ENCODE data around the gene MAP2. TPM values are rescaled to one million over a fixed set of nuclear protein-coding genes. Genes with fewer than 3 reads are reported as not detected.

Gene MAP2
- total and polyA plus RNA-seq, 2 donors (not counting 3 experiments of a cell fraction or from before 2014, with no cell fraction given): 19.4 to 46.1 TPM

GRCh38 chr2:209582281-209582680 lies 158.4 kb downstream of the MAP2 start:
- H3K9ac ChIP-seq (replicated peaks; ENCODE audit: extremely low read depth, insufficient read depth, low read length): no peak overlapping the region
- DNase-seq (ENCODE audit: low read depth, low spot score) (no peak), FAIRE-seq (no peak)
- no peaks in the 10 kb centered on the region for H3K4me1 ChIP-seq (ENCODE audit: control insufficient read depth, extremely low read depth, insufficient read depth, low read length)
- no TSS peak for BruUV-seq (replicated peaks)
- no peak overlapping the region for H3K27ac ChIP-seq (ENCODE audit: insufficient read depth, low read depth, low read length)
- ChIA-PET CTCF (interaction anchor here (0.6 to 1.5 kb wide), 2 partner anchors 109 to 158 kb away, joined by 3 read pairs; partner anchors contain the start of gene MAP2), POLR2A (no interaction called here)
- intact Hi-C loops (cut with micrococcal nuclease): no loop called here
- TF ChIP-seq POLR2A (IDR thresholded peaks at IDR 0.05; ENCODE audit: low read depth, low read length) (no peak), POLR2AphosphoS5 (IDR thresholded peaks at IDR 0.05; ENCODE audit: insufficient read depth, low read depth, low read length) (no peak), JUN (IDR thresholded peaks at IDR 0.05; ENCODE audit: borderline replicate concordance, insufficient read depth, insufficient read length, low read depth) (no peak), FOS (IDR thresholded peaks at IDR 0.05; ENCODE audit: borderline replicate concordance, insufficient read depth, low read length) (no peak), MYC (IDR thresholded peaks at IDR 0.05; ENCODE audit: low read depth, low read length) (no peak), MAX (IDR thresholded peaks at IDR 0.05; ENCODE audit: insufficient read depth, insufficient read length) (no peak), GATA2 (IDR thresholded peaks at IDR 0.05; ENCODE audit: insufficient read depth, insufficient read length, low read depth, low read length) (no peak), EZH2 (IDR thresholded peaks at IDR 0.05; ENCODE audit: borderline replicate concordance, low read depth, low read length, severe bottlenecking) (no peak)
- TF ChIP-seq, protein P1, sequence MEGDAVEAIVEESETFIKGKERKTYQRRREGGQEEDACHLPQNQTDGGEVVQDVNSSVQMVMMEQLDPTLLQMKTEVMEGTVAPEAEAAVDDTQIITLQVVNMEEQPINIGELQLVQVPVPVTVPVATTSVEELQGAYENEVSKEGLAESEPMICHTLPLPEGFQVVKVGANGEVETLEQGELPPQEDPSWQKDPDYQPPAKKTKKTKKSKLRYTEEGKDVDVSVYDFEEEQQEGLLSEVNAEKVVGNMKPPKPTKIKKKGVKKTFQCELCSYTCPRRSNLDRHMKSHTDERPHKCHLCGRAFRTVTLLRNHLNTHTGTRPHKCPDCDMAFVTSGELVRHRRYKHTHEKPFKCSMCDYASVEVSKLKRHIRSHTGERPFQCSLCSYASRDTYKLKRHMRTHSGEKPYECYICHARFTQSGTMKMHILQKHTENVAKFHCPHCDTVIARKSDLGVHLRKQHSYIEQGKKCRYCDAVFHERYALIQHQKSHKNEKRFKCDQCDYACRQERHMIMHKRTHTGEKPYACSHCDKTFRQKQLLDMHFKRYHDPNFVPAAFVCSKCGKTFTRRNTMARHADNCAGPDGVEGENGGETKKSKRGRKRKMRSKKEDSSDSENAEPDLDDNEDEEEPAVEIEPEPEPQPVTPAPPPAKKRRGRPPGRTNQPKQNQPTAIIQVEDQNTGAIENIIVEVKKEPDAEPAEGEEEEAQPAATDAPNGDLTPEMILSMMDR (IDR thresholded peaks at IDR 0.05; ENCODE audit: extremely low read depth in 1 of 2, insufficient read depth in 1 of 2, low read depth in 1 of 2, low read length in 2 of 2): no peak
- H3K27me3 ChIP-seq (ENCODE audit: control insufficient read depth in 2 of 2, insufficient read depth in 2 of 2, low read length in 2 of 2): no peaks in the 10 kb centered on the region
- no peaks in the 10 kb centered on the region for H4K20me1 ChIP-seq (replicated peaks; ENCODE audit: control insufficient read depth, extremely low read depth, insufficient read depth, low read length)
- no peak overlapping the region for H3K4me3 ChIP-seq (replicated peaks in 1 of 3; ENCODE audit: insufficient read depth in 1 of 3, low read depth in 1 of 3, low read length in 3 of 3)
- dilution Hi-C loops (cut with MboI; ENCODE audit: extremely low pct_ligation_motif_present, low sequenced_read_pairs): no loop called here
- H3K36me3 ChIP-seq (ENCODE audit: control insufficient read depth in 2 of 2, extremely low read depth in 1 of 2, insufficient read depth in 2 of 2, low read length in 2 of 2): no peaks in the 10 kb centered on the region
- H2AFZ ChIP-seq (ENCODE audit: low read depth, low read length): no peak overlapping the region
- H3K9me1 ChIP-seq (replicated peaks; ENCODE audit: control insufficient read depth, extremely low read depth, insufficient read depth, low read length): no peaks in the 10 kb centered on the region
- no peak overlapping the region for H3K4me2 ChIP-seq (ENCODE audit: insufficient read depth, low read length)
- no peaks in the 10 kb centered on the region for H3K9me3 ChIP-seq (replicated peaks; ENCODE audit: control insufficient read depth, insufficient read depth, low read length)
- H3K79me2 ChIP-seq (ENCODE audit: control insufficient read depth, insufficient read depth, low read length): no peaks in the 10 kb centered on the region

Measured in endothelial cell of umbilical vein (primary cell).